Activated T-helper 1 cell treated with anti-CD3 and anti-CD28 coated beads, Interleukin-12 subunit alpha, Interleukin-12 subunit beta, Interleukin-2, Interleukin-4 antibody, amounts not matched to agents 30 ng/mL and 10 ng/mL and 1 ng/mL, durations not matched to agents 14 hours and 24 hours and 36 hours (primary cell): Measurements from ENCODE around the gene CCDC192. TPM values are rescaled to one million over a fixed set of nuclear protein-coding genes. Genes with fewer than 3 reads are reported as not detected.

Experiments used
- DNase-seq: peaks from one replicate; pipeline ENCODE4 v3.0.0; 2021; ENCODE audit warnings: low spot score
- H3K27ac Mint-ChIP-seq: one replicate; pipeline ENCODE4 v1.8.0; 2021; ENCODE audit warnings: mild to moderate bottlenecking, mixed read lengths
- H3K27me3 Mint-ChIP-seq: one replicate; pipeline ENCODE4 v1.8.0; 2022; ENCODE audit warnings: mild to moderate bottlenecking, moderate library complexity, mixed read lengths; ENCODE audit not compliant: insufficient read depth
- H3K36me3 Mint-ChIP-seq: one replicate; pipeline ENCODE4 v1.8.0; 2021; ENCODE audit warnings: low read depth, mixed read lengths
- H3K4me1 Mint-ChIP-seq: one replicate; pipeline ENCODE4 v1.8.0; 2021; ENCODE audit warnings: low read depth, mixed read lengths
- H3K4me3 Mint-ChIP-seq: one replicate; pipeline ENCODE4 v1.8.0; 2021; ENCODE audit warnings: mild to moderate bottlenecking, moderate library complexity, mixed read lengths
- H3K9me3 Mint-ChIP-seq: one replicate; pipeline ENCODE4 v1.8.0; 2021; ENCODE audit warnings: mixed read lengths
- intact Hi-C: fragments of 100-400 bp; cut with micrococcal nuclease; formaldehyde crosslinking; loops from one replicate; pipeline ENCODE4 v1.15.1; 2024
- total RNA-seq: library from RNA; stranded (reverse); gene quantifications from 2 replicates; pipeline ENCODE4 v1.2.3, GENCODE V29; 2022

The CCDC192 gene
- total RNA-seq, 1 donor from 2014 or later, result not detected

- H3K4me3 Mint-ChIP-seq, result no peak overlapping the region
- no peak for DNase-seq
- intact Hi-C loops, result no loop called here
- H3K4me1 Mint-ChIP-seq, result no peaks in the 10 kb centered on the region
- H3K9me3 Mint-ChIP-seq, result no peaks in the 10 kb centered on the region
- H3K27ac Mint-ChIP-seq, result no peak overlapping the region
- H3K27me3 Mint-ChIP-seq, result peaks cover 2% of the 10 kb centered on the region
- H3K36me3 Mint-ChIP-seq, result no peaks in the 10 kb centered on the region
Measured at GRCh38 chr5:127810017-127810416, 106.8 kb downstream of the CCDC192 start.

- intact Hi-C loops, result no loop called here
- Mint-ChIP-seq H3K9me3 (no peaks in the 10 kb centered on the region), H3K27ac (no peak overlapping the region), H3K4me1 (no peaks in the 10 kb centered on the region), H3K4me3 (no peak overlapping the region), H3K27me3 (peaks cover 5% of the 10 kb centered on the region), H3K36me3 (no peaks in the 10 kb centered on the region)
- DNase-seq, result no peak
Measured at GRCh38 chr5:127810707-127811490, 107.7 kb downstream of the CCDC192 start.

- Mint-ChIP-seq H3K27me3 (peaks cover 3% of the 10 kb centered on the region), H3K36me3 (no peaks in the 10 kb centered on the region), H3K4me1 (no peaks in the 10 kb centered on the region), H3K9me3 (no peaks in the 10 kb centered on the region), H3K4me3 (no peak overlapping the region), H3K27ac (no peak overlapping the region)
- no peak for DNase-seq
- intact Hi-C loops, result no loop called here
Measured at GRCh38 chr5:127812570-127812969, 109.4 kb downstream of the CCDC192 start.

- no peak for DNase-seq
- Mint-ChIP-seq H3K9me3 (no peaks in the 10 kb centered on the region), H3K27me3 (peaks cover 6% of the 10 kb centered on the region), H3K27ac (no peak overlapping the region), H3K36me3 (no peaks in the 10 kb centered on the region), H3K4me3 (no peak overlapping the region), H3K4me1 (no peaks in the 10 kb centered on the region)
- intact Hi-C loops, result no loop called here
Measured at GRCh38 chr5:127813633-127814587, 110.7 kb downstream of the CCDC192 start.

GRCh38 chr5:127814588-127814973, 111.4 kb downstream of the CCDC192 start:
- no peaks in the 10 kb centered on the region for H3K4me1 Mint-ChIP-seq
- no peak overlapping the region for H3K27ac Mint-ChIP-seq
- H3K9me3 Mint-ChIP-seq, result no peaks in the 10 kb centered on the region
- H3K4me3 Mint-ChIP-seq, result no peak overlapping the region
- no peak for DNase-seq
- intact Hi-C loops, result no loop called here
- no peaks in the 10 kb centered on the region for H3K36me3 Mint-ChIP-seq
- H3K27me3 Mint-ChIP-seq, result peaks cover 6% of the 10 kb centered on the region

GRCh38 chr5:127820910-127821553, 117.8 kb downstream of the CCDC192 start:
- Mint-ChIP-seq H3K27ac (no peak overlapping the region), H3K27me3 (peaks cover 8% of the 10 kb centered on the region), H3K4me1 (peaks cover 6% of the 10 kb centered on the region), H3K36me3 (no peaks in the 10 kb centered on the region), H3K9me3 (no peaks in the 10 kb centered on the region), H3K4me3 (no peak overlapping the region)
- intact Hi-C loops, result no loop called here
- no peak for DNase-seq

GRCh38 chr5:127821896-127822295, 118.7 kb downstream of the CCDC192 start:
- Mint-ChIP-seq H3K4me1 (peaks cover 6% of the 10 kb centered on the region), H3K27ac (no peak overlapping the region), H3K27me3 (peaks cover 11% of the 10 kb centered on the region), H3K9me3 (no peaks in the 10 kb centered on the region), H3K4me3 (no peak overlapping the region), H3K36me3 (no peaks in the 10 kb centered on the region)
- intact Hi-C loops, result no loop called here
- no peak for DNase-seq

- H3K9me3 Mint-ChIP-seq, result no peaks in the 10 kb centered on the region
- peaks cover 6% of the 10 kb centered on the region for H3K4me1 Mint-ChIP-seq
- no peak overlapping the region for H3K27ac Mint-ChIP-seq
- H3K27me3 Mint-ChIP-seq, result peaks cover 17% of the 10 kb centered on the region
- H3K4me3 Mint-ChIP-seq, result no peak overlapping the region
- DNase-seq, result no peak
- no peaks in the 10 kb centered on the region for H3K36me3 Mint-ChIP-seq
- intact Hi-C loops, result no loop called here
Measured at GRCh38 chr5:127824126-127824525, 120.9 kb downstream of the CCDC192 start.

- H3K9me3 Mint-ChIP-seq, result no peaks in the 10 kb centered on the region
- H3K4me1 Mint-ChIP-seq, result peaks cover 1% of the 10 kb centered on the region
- H3K27me3 Mint-ChIP-seq, result peaks cover 20% of the 10 kb centered on the region
- no peaks in the 10 kb centered on the region for H3K36me3 Mint-ChIP-seq
- intact Hi-C loops, result no loop called here
- H3K4me3 Mint-ChIP-seq, result no peak overlapping the region
- no peak for DNase-seq
- no peak overlapping the region for H3K27ac Mint-ChIP-seq
Measured at GRCh38 chr5:127826011-127826410, 122.8 kb downstream of the CCDC192 start.

- Mint-ChIP-seq H3K4me1 (no peaks in the 10 kb centered on the region), H3K27me3 (peaks cover 20% of the 10 kb centered on the region), H3K9me3 (no peaks in the 10 kb centered on the region), H3K4me3 (no peak overlapping the region), H3K27ac (no peak overlapping the region), H3K36me3 (no peaks in the 10 kb centered on the region)
- no peak for DNase-seq
- intact Hi-C loops, result no loop called here
Measured at GRCh38 chr5:127827451-127827850, 124.3 kb downstream of the CCDC192 start.

GRCh38 chr5:127830157-127830556, 127.0 kb downstream of the CCDC192 start:
- H3K27me3 Mint-ChIP-seq, result peaks cover 28% of the 10 kb centered on the region
- no peaks in the 10 kb centered on the region for H3K36me3 Mint-ChIP-seq
- H3K9me3 Mint-ChIP-seq, result no peaks in the 10 kb centered on the region
- intact Hi-C loops, result no loop called here
- no peak for DNase-seq
- H3K4me1 Mint-ChIP-seq, result no peaks in the 10 kb centered on the region
- H3K4me3 Mint-ChIP-seq, result no peak overlapping the region
- H3K27ac Mint-ChIP-seq, result no peak overlapping the region

GRCh38 chr5:127830829-127831598, 127.8 kb downstream of the CCDC192 start:
- H3K9me3 Mint-ChIP-seq, result no peaks in the 10 kb centered on the region
- H3K27ac Mint-ChIP-seq, result no peak overlapping the region
- H3K4me3 Mint-ChIP-seq, result no peak overlapping the region
- intact Hi-C loops, result no loop called here
- DNase-seq, result no peak
- no peaks in the 10 kb centered on the region for H3K36me3 Mint-ChIP-seq
- H3K27me3 Mint-ChIP-seq, result peaks cover 26% of the 10 kb centered on the region
- H3K4me1 Mint-ChIP-seq, result no peaks in the 10 kb centered on the region
